IPS-NIHi7 (cell line): ENCODE data around the gene TMEM220.
"Not testable (repeated sequence)": the region's sequence is repeated elsewhere in the genome, so short reads cannot be mapped to it uniquely, and the experiment has no call there.

Experiments used
- DNase-seq: peaks from one replicate; pipeline ENCODE4 v3.0.0; 2012; ENCODE audit warnings: mixed read lengths; ENCODE audit errors: extremely low spot score

The TMEM220 gene

GRCh38 chr17:10754861-10755591 is 25.2 kb upstream of the TMEM220 start:
- DNase-seq: peak; percentile 70

DNA sequence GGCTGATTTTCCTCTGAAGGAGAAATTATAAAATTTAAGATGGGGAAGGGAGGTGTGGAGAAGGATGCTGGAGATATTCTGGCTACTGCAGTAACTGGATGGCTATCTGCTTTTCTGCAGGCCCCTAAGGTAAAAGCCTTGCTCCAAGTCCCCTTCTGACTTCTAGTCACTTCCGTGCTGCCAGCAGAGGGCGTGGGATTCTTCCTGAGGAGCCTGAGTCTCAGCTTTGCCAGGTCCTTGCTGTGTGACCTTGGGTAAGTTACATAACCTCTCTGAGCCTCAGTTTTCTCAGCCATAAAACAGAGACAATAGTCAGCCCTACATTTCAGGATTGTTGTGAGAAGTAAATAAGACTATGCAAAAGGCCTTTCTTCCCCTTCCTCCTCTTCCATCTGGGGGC is 24.3 kb upstream of the TMEM220 start:
- peak; percentile 72 for DNase-seq

DNA sequence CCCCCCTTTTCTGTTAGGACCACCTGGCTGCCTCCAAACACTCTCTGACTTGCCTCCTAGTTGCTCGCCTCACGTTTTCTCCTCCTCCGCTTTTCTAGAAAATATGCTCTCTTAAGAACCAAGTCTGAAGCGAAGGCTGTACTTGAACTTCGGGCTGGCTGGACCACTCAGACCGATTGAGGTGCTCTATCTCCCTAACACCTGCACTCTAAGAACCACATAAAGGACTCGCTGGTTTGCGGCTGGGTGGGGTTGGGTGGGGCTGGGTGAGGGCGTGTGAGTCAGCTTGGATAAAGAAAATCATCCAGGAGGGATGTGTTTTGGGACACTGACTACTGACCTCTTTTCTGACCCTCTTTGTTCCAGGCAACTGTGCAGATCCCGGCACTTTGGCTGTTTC is 22.9 kb upstream of the TMEM220 start:
- DNase-seq: no peak

- DNase-seq: no peak
These were observed 21.7 kb upstream of the TMEM220 start for GRCh38 chr17:10751563-10751962.

GRCh38 chr17:10750210-10750609 is 20.4 kb upstream of the TMEM220 start:
- DNase-seq: no peak

GRCh38 chr17:10748531-10749181 is 18.8 kb upstream of the TMEM220 start:
- no peak for DNase-seq

DNA sequence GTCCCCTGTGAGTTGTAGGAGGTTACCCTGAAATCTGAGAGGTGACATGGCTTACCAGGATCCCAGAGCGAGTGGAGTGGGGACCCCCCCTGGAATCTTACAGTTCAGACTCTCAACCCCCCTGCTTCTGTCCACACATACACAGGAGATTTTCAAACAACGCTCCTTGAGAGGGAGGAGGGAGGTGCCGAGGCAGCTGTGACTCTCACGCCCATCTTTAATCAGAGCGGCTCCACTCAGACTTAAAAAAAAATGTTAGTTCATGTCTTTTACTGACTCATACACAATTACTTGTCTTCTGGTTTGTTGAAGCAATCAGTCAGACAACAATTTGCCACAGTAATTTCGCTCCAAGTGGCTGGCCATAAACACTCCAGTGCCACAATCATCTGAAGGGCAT is 15.4 kb upstream of the TMEM220 start:
- DNase-seq: no peak

- no peak for DNase-seq
These were observed 14.7 kb upstream of the TMEM220 start for GRCh38 chr17:10744501-10745000.

DNA sequence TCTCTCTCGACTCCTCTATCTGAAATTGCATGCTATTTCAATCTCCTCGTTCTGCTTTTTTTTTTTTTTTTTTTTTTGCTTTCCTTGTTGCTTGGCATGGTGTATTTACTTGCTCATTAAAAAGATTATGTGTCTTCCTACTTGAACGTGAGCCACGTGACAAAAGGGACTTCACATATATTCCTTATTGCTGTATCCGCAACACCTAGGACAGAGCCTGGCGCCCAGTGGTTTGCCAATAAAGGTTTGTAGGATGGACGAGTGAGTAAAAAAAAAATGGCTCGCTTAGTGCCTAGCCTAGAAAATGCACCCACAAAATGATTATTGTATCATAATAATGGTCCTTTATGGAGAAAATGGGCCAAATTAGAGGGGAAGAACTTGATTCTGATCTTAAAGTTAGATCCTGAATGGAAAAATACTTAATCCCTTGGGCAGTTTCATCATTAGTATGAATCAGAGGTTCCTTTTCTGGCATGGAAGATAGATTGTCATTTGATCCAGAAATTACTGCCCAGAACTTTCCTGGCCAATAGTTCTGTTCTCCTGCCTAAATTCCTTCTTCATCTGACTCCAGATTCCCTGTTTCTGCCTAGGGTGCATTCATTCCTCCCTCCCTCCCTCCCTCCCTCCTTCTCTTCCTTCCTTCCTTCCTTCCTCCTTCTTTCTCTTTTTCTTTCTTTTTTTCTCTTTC is 13.6 kb upstream of the TMEM220 start:
- DNase-seq: no peak

GRCh38 chr17:10742431-10742830 is 12.6 kb upstream of the TMEM220 start:
- DNase-seq: no peak

DNA sequence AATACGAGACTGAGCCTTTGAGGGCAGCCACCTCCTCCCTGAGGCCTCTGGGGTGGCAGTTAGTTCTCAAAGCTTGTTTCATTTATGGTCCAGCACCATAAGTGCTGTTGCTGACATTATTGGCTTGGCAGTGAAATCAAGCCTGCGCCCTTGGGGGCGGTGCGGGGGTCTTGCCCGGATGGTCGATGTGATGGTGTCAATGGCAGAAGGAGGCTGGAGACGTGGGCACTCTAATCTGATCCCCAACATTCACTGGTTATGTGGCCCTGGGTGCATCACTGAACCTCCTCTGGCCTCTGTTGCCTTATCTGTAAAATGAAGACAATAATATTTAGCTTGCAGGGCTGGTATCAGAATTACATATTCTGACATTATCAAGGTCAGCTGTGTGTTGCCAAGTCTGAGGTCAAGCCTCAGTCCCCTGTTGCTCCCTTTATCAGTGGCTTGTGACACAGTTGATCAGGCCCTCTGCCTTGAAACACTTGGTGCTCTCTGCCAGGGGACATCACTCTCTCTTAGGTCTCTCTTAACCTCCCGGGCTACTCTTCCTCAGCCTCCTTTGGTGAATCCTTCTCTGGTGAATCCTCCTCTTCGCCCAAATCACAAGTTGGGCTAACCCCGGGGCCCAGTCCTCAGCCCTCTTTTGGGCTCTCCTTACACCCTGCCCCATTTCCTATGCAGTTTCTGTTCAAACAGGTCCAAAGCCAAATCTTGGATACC is 11.8 kb upstream of the TMEM220 start:
- DNase-seq: no peak

DNA sequence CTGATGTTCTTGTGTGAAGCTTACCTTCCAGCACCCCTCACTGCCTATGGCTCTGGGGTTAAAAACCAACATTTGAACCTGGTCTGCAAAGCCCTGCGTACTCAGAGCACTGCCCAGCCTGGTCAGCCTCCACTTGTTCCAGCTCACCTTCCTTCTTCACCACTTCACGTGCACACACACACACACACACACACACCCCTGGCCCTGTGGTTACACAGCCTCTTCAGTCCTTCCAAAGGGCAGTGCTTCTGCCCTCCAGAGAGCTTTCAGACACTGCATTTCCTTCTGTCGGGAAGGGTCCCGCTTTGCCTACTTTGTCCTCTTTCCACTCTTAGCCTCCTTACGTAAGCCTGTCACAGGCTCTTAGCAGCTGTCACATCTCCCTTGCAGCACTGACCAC is 9.6 kb upstream of the TMEM220 start:
- no peak for DNase-seq

DNA sequence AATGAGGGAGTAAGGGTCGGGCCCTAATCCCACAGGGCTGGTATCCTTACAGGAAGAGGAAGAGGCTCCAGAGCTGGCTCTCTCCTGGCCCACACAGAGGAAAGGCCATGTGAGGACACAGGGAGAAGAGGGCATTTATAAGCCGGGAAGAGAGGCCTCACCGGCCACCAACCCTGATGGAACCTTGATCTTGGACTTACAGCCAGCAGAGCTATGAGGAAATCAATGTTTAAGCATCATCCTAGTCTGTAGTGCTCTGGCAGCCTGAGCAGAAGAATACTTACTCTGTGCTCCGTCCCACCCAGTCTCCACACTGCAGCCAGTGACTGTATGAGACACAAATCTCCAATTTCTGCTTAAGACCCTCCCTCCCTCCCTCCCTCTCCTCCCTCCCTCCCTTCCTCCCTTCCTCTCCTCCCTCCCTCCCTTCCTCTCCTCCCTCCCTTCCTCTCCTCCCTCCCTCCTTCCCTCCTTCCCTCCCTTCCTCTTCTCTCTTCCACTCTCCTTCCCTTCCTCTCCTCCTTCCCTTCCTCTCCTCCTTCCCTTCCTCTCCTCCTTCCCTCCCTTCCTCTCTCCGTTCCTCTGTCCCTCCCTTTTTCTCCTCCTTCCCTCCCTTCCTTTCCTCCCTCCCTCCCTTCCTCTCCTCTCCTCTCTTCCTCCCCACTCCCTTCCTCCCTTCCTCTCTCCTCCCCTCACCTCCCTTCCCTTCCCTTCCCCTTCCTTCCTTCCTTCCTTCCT is 8.9 kb upstream of the TMEM220 start:
- no peak for DNase-seq

DNA sequence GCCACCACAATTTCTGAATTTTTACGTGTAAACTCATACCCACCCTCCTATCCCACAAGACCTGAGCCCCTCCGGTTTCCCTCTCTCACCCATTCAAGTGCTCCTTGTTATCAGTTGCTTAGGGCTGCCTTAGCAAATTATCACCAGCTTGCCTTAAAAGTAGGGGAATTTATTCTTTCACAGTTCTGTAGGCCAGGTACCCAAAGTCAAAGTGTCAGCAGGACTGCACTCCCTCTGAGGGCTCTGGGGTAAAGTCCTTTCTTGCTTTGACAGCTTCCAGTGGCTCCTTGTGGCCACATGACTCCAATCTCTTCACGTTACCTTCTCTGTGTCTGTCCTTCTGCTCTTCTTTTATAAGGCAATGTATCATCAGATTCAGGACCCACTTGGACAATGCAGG is 7.9 kb upstream of the TMEM220 start:
- no peak for DNase-seq

DNA sequence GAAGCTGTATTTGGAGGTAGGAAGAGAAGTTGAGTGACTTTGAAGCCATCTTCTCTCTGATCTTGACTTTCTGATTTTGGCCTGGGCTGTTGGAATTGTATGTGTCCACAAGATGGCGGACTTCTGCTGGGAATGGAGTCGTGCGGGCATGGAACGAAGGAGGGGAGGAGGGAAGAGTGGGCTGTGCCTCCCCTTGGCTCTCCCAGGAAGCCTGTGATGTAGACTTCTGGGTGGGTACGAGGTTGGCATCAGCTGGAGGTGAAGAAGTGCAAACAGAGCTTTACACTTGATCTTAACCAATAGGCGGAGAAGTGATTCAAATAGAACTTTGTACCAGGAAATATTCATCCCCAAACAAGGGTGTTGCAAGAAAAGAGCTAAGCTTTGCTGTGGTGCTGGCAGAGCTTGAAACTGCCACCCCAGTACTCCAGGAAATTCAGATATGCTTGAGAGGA is 7.4 kb upstream of the TMEM220 start:
- DNase-seq: peak; percentile 74

DNA sequence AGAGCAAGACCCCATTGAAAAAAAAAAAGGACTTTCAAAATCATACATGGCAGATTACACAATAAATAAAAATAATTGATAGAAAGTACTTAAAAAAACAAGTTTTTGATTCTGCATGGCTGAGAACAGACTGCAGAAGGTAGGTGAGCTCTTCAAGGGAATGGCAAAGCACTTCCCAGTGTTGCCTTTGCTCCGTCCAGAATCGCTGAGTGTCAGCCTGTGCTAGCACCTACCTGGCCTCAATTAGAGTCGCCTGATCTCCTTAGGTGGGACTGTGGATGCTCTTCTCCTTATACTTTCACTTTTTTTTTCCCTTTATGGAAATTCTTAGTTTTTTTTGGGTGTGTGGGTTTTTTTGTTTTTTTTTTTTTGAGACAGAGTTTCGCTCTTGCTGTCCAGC is 6.0 kb upstream of the TMEM220 start:
- no peak for DNase-seq

DNA sequence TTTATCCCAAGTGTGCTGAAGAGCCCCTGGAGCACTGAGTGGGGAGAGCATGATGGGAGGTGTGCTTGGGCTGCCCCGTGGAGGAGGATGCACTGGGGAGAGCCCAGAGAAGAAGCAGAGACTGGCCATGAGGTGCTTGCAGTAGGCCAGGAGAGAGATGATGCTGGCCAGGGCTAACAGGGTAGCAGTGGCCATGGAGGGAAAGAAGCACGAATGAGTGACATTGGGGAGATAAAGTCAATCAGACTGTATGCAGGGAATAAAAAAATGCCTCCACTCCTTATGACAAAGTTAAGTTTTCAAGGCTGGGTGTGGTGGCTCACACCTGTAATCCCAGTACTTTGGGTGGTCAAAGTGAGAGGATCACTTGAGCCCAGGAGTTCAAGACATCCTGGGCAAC is 5.4 kb upstream of the TMEM220 start:
- DNase-seq: no peak

- no peak for DNase-seq
These were observed 3.8 kb upstream of the TMEM220 start for GRCh38 chr17:10733666-10734065.

DNA sequence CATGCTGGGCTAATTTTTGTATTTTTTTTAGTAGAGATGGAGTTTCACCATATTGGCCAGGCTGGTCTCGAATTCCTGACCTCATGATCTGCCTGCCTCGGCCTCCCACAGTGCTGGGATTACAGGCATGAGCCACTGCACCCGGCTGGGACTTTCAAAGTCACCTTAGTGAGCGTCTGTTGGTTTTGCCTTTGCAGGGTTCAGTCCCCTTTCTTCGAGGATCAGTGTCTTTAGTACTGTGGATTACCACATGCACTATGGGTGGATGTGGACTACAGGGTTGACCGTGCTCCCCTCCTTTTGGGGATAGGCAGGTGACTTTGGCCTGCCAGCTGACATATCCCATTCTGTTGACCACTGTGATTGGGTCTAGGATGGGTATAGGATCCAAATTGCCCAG is 2.3 kb upstream of the TMEM220 start:
- not testable (repeated sequence) for DNase-seq

GRCh38 chr17:10731408-10731879 is 1.6 kb upstream of the TMEM220 start:
- DNase-seq: no peak

DNA sequence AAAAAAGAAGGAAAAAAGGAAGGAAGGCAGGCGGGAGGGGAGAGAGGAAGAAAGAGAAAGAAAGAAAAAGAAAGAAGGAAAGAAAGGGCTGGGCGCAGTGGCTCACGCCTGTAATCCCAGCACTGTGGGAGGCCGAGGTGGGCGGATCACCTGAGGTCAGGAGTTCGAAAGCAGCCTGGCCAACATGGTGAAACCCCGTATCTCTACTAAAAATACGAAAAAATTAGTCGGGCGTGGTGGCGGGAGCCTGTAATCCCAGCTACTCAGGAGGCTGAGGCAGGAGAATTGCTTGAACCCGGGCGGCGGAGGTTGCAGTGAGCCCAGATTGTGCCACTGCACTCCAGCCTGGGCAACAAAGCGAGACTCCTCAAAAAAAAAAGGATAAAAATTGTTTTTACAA is 424 bp upstream of the TMEM220 start:
- not testable (repeated sequence) for DNase-seq
